NAMALWA (cell line): ENCODE results near the gene GPX2.
A peak's percentile ranks its signal among the peaks of the same experiment; 100 is the strongest.

Experiments used
- DNase-seq: peaks from one replicate; pipeline ENCODE4 v3.0.0-alpha.2; 2015; ENCODE audit warnings: low spot score

The GPX2 gene

GRCh38 chr14:64942531-64943111, at the start of gene GPX2:
TSS of gene GPX2 (minus strand) at chr14:64942745. CDS start at chr14:64942726, 19 bp downstream.
- no peak for DNase-seq

- no peak for DNase-seq
These were observed 48.4 kb upstream of the GPX2 start for GRCh38 chr14:64990939-64991338.

GRCh38 chr14:64990296-64990695, 47.8 kb upstream of the GPX2 start:
- DNase-seq = no peak

GRCh38 chr14:64987438-64987767, 44.9 kb upstream of the GPX2 start:
- no peak for DNase-seq

GRCh38 chr14:64986648-64987437, 44.3 kb upstream of the GPX2 start, which contains the start of gene FNTB:
TSS of gene FNTB (plus strand) at chr14:64986895. CDS start at chr14:64986954, 59 bp downstream.
- DNase-seq = peak; percentile 91

- DNase-seq = peak; percentile 60
These were observed 41.1 kb upstream of the GPX2 start for GRCh38 chr14:64983439-64984310.

GRCh38 chr14:64979336-64980074, 37.0 kb upstream of the GPX2 start:
- no peak for DNase-seq

GRCh38 chr14:64974563-64974962, 32.0 kb upstream of the GPX2 start:
- no peak for DNase-seq

- DNase-seq = no peak
These were observed 31.3 kb upstream of the GPX2 start for GRCh38 chr14:64973826-64974225.

- DNase-seq = no peak
These were observed 30.5 kb upstream of the GPX2 start for GRCh38 chr14:64973026-64973442.

- peak; percentile 15 for DNase-seq
These were observed 29.6 kb upstream of the GPX2 start, which contains the start of gene RAB15 for GRCh38 chr14:64971943-64972791. TSS of gene RAB15 (minus strand) at chr14:64972336. CDS start at chr14:64972076, 260 bp downstream.

GRCh38 chr14:64971491-64971942, 29.0 kb upstream of the GPX2 start:
- DNase-seq = no peak

- DNase-seq = no peak
These were observed 28.4 kb upstream of the GPX2 start for GRCh38 chr14:64970776-64971477.

GRCh38 chr14:64970041-64970440, 27.5 kb upstream of the GPX2 start:
- DNase-seq = no peak

- DNase-seq = no peak
These were observed 26.1 kb upstream of the GPX2 start for GRCh38 chr14:64968651-64969050.

GRCh38 chr14:64968167-64968566, 25.6 kb upstream of the GPX2 start:
- no peak for DNase-seq

GRCh38 chr14:64966976-64967375, 24.4 kb upstream of the GPX2 start:
- no peak for DNase-seq

GRCh38 chr14:64965356-64966000, 22.9 kb upstream of the GPX2 start:
- DNase-seq = no peak

- DNase-seq = no peak
These were observed 21.1 kb upstream of the GPX2 start for GRCh38 chr14:64963611-64964010.
